ENCODE data around the gene C20orf96.

Gene C20orf96

DNA sequence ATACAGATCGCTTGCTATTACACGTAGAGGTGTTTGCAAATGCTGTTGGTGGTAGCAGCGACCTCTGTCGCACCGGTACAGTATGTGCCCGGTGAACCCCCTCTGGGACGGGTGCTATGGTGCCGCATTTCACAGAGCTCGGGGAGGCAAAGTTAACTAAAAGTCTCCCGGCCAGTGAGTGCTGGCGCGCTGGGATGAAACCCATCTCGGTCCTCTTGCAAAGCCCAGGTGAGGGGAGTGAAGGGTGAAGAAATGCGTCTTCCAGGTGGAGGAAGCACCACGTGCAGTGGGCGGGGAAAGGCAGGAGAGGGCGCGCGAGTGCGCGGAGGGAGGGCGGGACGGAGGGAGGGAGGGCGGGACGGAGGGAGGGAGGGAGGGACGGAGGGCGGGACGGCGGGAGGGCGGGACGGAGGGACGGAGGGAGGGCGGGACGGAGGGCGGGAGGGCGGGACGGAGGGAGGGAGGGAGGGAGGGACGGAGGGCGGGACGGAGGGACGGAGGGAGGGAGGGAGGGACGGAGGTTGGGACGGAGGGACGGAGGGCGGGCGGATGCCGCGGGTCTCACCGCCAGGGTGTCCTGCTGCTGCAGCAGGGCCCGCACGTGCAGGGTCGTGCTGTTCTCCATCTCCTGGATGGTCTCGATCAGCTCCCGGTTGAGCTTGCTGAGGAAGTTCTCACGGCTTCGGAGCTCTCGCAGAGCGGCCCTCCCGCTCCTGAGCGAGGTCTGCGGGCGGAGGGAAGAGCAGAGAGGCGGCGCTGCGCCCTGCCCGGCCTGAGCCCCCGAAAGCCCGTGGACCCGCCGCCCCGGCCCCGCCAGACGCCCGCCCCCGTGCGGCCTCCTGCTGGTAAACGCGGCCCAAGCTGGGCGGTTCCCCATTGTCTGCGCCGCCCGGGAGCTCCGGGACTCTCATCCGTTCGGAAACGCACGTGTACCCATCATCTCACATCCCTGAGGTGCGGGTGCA lies 11.7 kb downstream of the C20orf96 start:
- no peak for DNase-seq (ENCODE audit: low read depth)
- TF ChIP-seq, protein P1, sequence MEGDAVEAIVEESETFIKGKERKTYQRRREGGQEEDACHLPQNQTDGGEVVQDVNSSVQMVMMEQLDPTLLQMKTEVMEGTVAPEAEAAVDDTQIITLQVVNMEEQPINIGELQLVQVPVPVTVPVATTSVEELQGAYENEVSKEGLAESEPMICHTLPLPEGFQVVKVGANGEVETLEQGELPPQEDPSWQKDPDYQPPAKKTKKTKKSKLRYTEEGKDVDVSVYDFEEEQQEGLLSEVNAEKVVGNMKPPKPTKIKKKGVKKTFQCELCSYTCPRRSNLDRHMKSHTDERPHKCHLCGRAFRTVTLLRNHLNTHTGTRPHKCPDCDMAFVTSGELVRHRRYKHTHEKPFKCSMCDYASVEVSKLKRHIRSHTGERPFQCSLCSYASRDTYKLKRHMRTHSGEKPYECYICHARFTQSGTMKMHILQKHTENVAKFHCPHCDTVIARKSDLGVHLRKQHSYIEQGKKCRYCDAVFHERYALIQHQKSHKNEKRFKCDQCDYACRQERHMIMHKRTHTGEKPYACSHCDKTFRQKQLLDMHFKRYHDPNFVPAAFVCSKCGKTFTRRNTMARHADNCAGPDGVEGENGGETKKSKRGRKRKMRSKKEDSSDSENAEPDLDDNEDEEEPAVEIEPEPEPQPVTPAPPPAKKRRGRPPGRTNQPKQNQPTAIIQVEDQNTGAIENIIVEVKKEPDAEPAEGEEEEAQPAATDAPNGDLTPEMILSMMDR (conservative IDR thresholded peaks at IDR 0.05; ENCODE audit: control insufficient read depth, insufficient read depth, low read depth, low read length): no peak
- no peak overlapping the region for H3K4me3 ChIP-seq (ENCODE audit: control insufficient read depth, low read depth, low read length)

DNA sequence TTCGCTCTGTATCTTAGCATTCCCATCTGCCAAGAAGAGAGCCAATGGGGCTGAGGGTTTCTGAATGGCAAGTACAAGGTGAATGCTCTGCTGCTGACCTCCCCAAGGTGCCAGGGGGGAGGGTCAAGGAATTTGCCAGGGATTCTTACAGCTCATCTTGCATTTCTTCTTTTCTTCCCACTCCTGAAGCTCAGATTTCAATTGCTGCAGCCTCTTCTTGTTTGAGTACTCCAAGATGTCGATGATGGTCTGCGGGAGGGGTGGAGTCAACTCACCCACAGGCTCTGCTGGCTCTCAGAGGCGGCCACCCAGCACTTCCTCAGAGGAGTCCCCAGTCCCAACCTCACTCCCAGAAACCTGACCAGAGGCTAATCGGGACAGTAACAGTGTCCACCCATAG lies 12.4 kb downstream of the C20orf96 start:
- H3K4me3 ChIP-seq (ENCODE audit: control insufficient read depth, low read depth, low read length): no peak overlapping the region

DNA sequence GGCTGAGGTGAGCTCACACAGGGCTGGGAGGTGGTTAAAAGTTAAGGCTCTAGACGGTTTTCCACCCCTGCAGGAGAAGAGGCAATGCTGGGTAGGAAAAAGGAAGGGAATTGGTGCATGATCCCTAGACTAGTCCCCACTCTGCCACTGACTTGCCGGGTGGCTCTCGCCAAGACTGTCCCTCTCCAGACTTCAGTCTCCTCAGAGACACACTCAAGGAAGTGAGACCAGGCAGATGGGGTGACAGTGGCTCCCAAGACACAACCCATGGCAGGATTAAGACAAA lies 13.1 kb downstream of the C20orf96 start:
- no peak for DNase-seq (ENCODE audit: low read depth)
- TF ChIP-seq, protein P1 (conservative IDR thresholded peaks at IDR 0.05; ENCODE audit: control insufficient read depth, insufficient read depth, low read depth, low read length): no peak
- no peak overlapping the region for H3K4me3 ChIP-seq (ENCODE audit: control insufficient read depth, low read depth, low read length)

More for the DNA sequence above, 12.4 kb downstream of the C20orf96 start:
- DNase-seq (ENCODE audit: low read depth): no peak
- TF ChIP-seq, protein P1 (conservative IDR thresholded peaks at IDR 0.05; ENCODE audit: control insufficient read depth, insufficient read depth, low read depth, low read length): no peak

DNA sequence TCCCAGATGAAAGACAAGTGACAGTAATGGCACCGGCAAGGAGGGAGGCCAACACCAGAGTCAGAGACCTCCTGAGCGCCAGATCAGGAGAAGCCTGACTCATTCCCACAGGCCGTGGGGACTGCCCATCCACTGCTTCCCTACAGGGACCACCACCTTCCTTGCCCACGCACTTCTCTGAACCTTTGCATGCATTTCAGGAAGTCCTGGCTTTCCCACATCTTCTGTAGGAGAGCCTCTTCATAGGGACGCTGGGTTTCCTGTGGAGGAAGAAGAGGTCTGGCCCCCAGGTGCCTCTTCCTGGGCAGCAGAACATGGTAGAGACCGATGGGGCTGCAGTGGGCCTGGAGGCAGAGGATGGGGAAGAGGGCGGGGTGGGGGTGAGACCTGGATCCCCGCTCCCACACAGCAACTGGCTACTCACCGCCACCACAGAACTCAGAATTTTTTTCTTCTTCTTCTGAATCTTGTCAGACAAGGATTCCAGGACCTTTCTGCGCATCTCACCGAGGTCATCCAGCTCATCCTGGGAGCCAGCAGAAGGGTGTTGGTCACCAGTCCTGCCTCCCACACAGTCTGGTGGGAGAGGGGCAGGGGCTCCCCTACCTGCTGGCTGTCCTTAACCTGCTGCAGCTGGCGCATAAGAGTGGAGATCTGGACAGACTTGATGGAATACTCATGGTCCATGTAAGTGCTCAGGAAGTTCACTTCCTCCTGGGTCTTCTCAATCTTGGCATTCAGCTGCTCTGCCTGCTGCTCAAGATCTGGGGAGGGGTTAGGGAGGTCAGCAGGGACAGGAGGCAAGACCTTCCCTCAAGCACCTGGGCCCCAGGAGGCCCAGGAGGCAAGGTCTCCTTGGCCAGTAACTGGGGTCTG lies 13.7 kb downstream of the C20orf96 start:
- no peak for DNase-seq (ENCODE audit: low read depth)
- H3K4me3 ChIP-seq (ENCODE audit: control insufficient read depth, low read depth, low read length): no peak overlapping the region
- TF ChIP-seq, protein P1 (conservative IDR thresholded peaks at IDR 0.05; ENCODE audit: control insufficient read depth, insufficient read depth, low read depth, low read length): no peak

DNA sequence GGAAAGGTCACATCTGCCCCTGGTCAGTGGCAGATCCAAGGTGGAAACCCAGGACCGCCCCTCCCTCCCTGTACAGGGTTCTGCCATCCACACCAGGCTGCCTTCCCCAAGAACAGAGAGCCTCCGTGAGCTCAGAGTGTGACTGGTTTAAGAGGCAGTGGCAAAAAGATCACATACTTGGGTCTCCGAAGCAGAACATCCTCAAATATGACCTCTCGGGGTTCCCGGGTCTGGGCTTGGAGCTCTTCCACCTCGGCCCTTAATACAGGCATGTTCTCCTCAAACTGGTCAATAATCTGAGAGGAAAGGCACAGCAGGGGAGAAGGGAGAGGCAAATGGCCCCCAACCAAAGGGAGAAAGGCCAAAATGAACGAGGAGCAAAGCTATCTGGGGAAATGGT lies 14.8 kb downstream of the C20orf96 start:
- DNase-seq (ENCODE audit: low read depth): no peak
- no peak overlapping the region for H3K4me3 ChIP-seq (ENCODE audit: control insufficient read depth, low read depth, low read length)
- TF ChIP-seq, protein P1 (conservative IDR thresholded peaks at IDR 0.05; ENCODE audit: control insufficient read depth, insufficient read depth, low read depth, low read length): no peak

DNA sequence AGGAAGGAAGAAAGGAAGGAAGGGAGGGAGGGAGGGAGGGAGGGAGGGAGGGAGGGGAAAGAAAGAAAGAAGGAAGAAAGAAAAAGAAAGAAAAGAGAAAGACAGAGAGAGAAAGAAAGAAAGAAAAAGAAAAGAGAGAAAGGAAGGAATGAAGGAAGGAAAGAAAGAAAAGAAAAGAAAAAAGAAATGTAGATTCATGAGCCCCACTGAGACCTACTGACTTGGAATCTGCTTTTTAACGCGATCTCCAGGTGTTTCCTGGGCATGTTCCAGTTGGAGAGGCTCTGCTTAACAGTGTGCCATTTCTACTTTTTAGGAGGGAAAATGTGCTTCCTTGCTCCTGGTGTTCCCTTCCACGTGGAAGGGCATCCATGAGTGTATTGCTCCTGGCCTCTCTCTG lies 16.7 kb downstream of the C20orf96 start:
- TF ChIP-seq, protein P1 (conservative IDR thresholded peaks at IDR 0.05; ENCODE audit: control insufficient read depth, insufficient read depth, low read depth, low read length): no peak
- no peak overlapping the region for H3K4me3 ChIP-seq (ENCODE audit: control insufficient read depth, low read depth, low read length)
- DNase-seq (ENCODE audit: low read depth): no peak

Measured in fibroblast of mammary gland (primary cell).